Measurements from ENCODE around the gene BEND7. TPM values are rescaled to one million over a fixed set of nuclear protein-coding genes. Genes with fewer than 3 reads are reported as not detected.

BEND7 gene
- total and polyA plus RNA-seq, 2 donors (not counting 3 experiments of a cell fraction or from before 2014, with no cell fraction given), result 7.3 to 31.7 TPM

- ChIA-PET CTCF (interaction anchor here (1.7 kb wide), 1 partner anchor 113 kb away, joined by 6 read pairs; no protein-coding TSS in a partner anchor), POLR2A (no interaction called here)
- peak; percentile 88 for FAIRE-seq
- peak; percentile 6 for DNase-seq (ENCODE audit: low read depth, low spot score)
- TF ChIP-seq CTCF (IDR thresholded peaks at IDR 0.05; ENCODE audit: extremely low read depth in 1 of 2, insufficient read depth in 1 of 2, low read depth in 1 of 2, low read length in 2 of 2), result peak in 1 of 2 donors; percentile 15
- no peak for TF ChIP-seq FOS (IDR thresholded peaks at IDR 0.05; ENCODE audit: borderline replicate concordance, insufficient read depth, low read length)
- TF ChIP-seq MYC (IDR thresholded peaks at IDR 0.05; ENCODE audit: low read depth, low read length), result no peak
- no peak for TF ChIP-seq JUN (IDR thresholded peaks at IDR 0.05; ENCODE audit: borderline replicate concordance, insufficient read depth, insufficient read length, low read depth)
- Histone ChIP-seq H3K27me3 (ENCODE audit: control insufficient read depth in 2 of 2, insufficient read depth in 2 of 2, low read length in 2 of 2) (no peaks in the 10 kb centered on the region), H3K27ac (ENCODE audit: insufficient read depth, low read depth, low read length) (no peak overlapping the region), H3K4me2 (ENCODE audit: insufficient read depth, low read length) (no peak overlapping the region), H3K36me3 (ENCODE audit: control insufficient read depth in 2 of 2, extremely low read depth in 1 of 2, insufficient read depth in 2 of 2, low read length in 2 of 2) (peaks cover 2 to 7% of the 10 kb centered on the region in 2 experiments), H4K20me1 (replicated peaks; ENCODE audit: control insufficient read depth, extremely low read depth, insufficient read depth, low read length) (no peaks in the 10 kb centered on the region), H3K9me1 (replicated peaks; ENCODE audit: control insufficient read depth, extremely low read depth, insufficient read depth, low read length) (no peaks in the 10 kb centered on the region), H3K4me1 (ENCODE audit: control insufficient read depth, extremely low read depth, insufficient read depth, low read length) (no peaks in the 10 kb centered on the region), H3K9me3 (replicated peaks; ENCODE audit: control insufficient read depth, insufficient read depth, low read length) (no peaks in the 10 kb centered on the region), H3K79me2 (ENCODE audit: control insufficient read depth, insufficient read depth, low read length) (no peaks in the 10 kb centered on the region), H3K4me3 (replicated peaks in 1 of 3; ENCODE audit: insufficient read depth in 1 of 3, low read depth in 1 of 3, low read length in 3 of 3) (no peak overlapping the region), H2AFZ (ENCODE audit: low read depth, low read length) (no peak overlapping the region), H3K9ac (replicated peaks; ENCODE audit: extremely low read depth, insufficient read depth, low read length) (no peak overlapping the region)
- BruUV-seq (replicated peaks), result no TSS peak
- dilution Hi-C loops (cut with MboI; ENCODE audit: extremely low pct_ligation_motif_present, low sequenced_read_pairs), result no loop called here
- intact Hi-C loops (cut with micrococcal nuclease), result loop anchor here (2.0 to 5.0 kb wide), 2 partner anchors 42 to 51 kb away; partner anchors contain the start of gene BEND7
These were observed 43.2 kb downstream of the BEND7 start for GRCh38 chr10:13485623-13486022.

- no peaks in the 10 kb centered on the region for H3K4me1 ChIP-seq (ENCODE audit: control insufficient read depth, extremely low read depth, insufficient read depth, low read length)
- no peaks in the 10 kb centered on the region for H3K9me1 ChIP-seq (replicated peaks; ENCODE audit: control insufficient read depth, extremely low read depth, insufficient read depth, low read length)
- DNase-seq (ENCODE audit: low read depth, low spot score) (no peak), FAIRE-seq (no peak)
- H3K4me3 ChIP-seq (replicated peaks in 1 of 3; ENCODE audit: insufficient read depth in 1 of 3, low read depth in 1 of 3, low read length in 3 of 3), result no peak overlapping the region
- H3K27ac ChIP-seq (ENCODE audit: insufficient read depth, low read depth, low read length), result no peak overlapping the region
- H4K20me1 ChIP-seq (replicated peaks; ENCODE audit: control insufficient read depth, extremely low read depth, insufficient read depth, low read length), result no peaks in the 10 kb centered on the region
- H3K79me2 ChIP-seq (ENCODE audit: control insufficient read depth, insufficient read depth, low read length), result no peaks in the 10 kb centered on the region
- TF ChIP-seq FOS (IDR thresholded peaks at IDR 0.05; ENCODE audit: borderline replicate concordance, insufficient read depth, low read length) (no peak), CTCF (IDR thresholded peaks at IDR 0.05; ENCODE audit: extremely low read depth in 1 of 2, insufficient read depth in 1 of 2, low read depth in 1 of 2, low read length in 2 of 2) (no peak), MYC (IDR thresholded peaks at IDR 0.05; ENCODE audit: low read depth, low read length) (no peak), MAX (IDR thresholded peaks at IDR 0.05; ENCODE audit: insufficient read depth, insufficient read length) (no peak), JUN (IDR thresholded peaks at IDR 0.05; ENCODE audit: borderline replicate concordance, insufficient read depth, insufficient read length, low read depth) (no peak), POLR2AphosphoS5 (IDR thresholded peaks at IDR 0.05; ENCODE audit: insufficient read depth, low read depth, low read length) (no peak), GATA2 (IDR thresholded peaks at IDR 0.05; ENCODE audit: insufficient read depth, insufficient read length, low read depth, low read length) (no peak), POLR2A (IDR thresholded peaks at IDR 0.05; ENCODE audit: low read depth, low read length) (no peak), EZH2 (IDR thresholded peaks at IDR 0.05; ENCODE audit: borderline replicate concordance, low read depth, low read length, severe bottlenecking) (no peak)
- POLR2A ChIA-PET, result no interaction called here
- dilution Hi-C loops (cut with MboI; ENCODE audit: extremely low pct_ligation_motif_present, low sequenced_read_pairs) (no loop called here), intact Hi-C loops (cut with micrococcal nuclease) (loop anchor here (2.0 kb wide), 1 partner anchor 53 kb away; no protein-coding TSS in a partner anchor)
- CTCF ChIA-PET, result interaction anchor here (2.0 to 2.8 kb wide), 2 partner anchors 53 to 103 kb away, joined by 4 to 12 read pairs; partner anchors contain the start of gene PRPF18
- H3K9ac ChIP-seq (replicated peaks; ENCODE audit: extremely low read depth, insufficient read depth, low read length), result no peak overlapping the region
- no peaks in the 10 kb centered on the region for H3K27me3 ChIP-seq (ENCODE audit: control insufficient read depth in 2 of 2, insufficient read depth in 2 of 2, low read length in 2 of 2)
- no peaks in the 10 kb centered on the region for H3K9me3 ChIP-seq (replicated peaks; ENCODE audit: control insufficient read depth, insufficient read depth, low read length)
- no peak overlapping the region for H3K4me2 ChIP-seq (ENCODE audit: insufficient read depth, low read length)
- H3K36me3 ChIP-seq (ENCODE audit: control insufficient read depth in 2 of 2, extremely low read depth in 1 of 2, insufficient read depth in 2 of 2, low read length in 2 of 2), result peaks cover 3 to 6% of the 10 kb centered on the region in 2 experiments
- H2AFZ ChIP-seq (ENCODE audit: low read depth, low read length), result no peak overlapping the region
- no TSS peak for BruUV-seq (replicated peaks)
These were observed 44.9 kb downstream of the BEND7 start for GRCh38 chr10:13483951-13484350.
